PC-9 (cell line): ENCODE measurements around the gene ZACN.

Source experiments
- EZH2 ChIP-seq: fragments of 200-600 bp; sonication (generic); IDR thresholded peaks from 2 replicates; pipeline ENCODE4 v1.8.0; 2017; ENCODE audit warnings: antibody characterized with exemption, low read depth
- TF ChIP-seq, protein P1 (sequence below): fragments of 200-600 bp; sonication (generic); conservative IDR thresholded peaks from 2 replicates; pipeline ENCODE4 v1.6.1; 2017; ENCODE audit warnings: mixed run types, antibody characterized with exemption, mild to moderate bottlenecking, moderate library complexity

DNA sequence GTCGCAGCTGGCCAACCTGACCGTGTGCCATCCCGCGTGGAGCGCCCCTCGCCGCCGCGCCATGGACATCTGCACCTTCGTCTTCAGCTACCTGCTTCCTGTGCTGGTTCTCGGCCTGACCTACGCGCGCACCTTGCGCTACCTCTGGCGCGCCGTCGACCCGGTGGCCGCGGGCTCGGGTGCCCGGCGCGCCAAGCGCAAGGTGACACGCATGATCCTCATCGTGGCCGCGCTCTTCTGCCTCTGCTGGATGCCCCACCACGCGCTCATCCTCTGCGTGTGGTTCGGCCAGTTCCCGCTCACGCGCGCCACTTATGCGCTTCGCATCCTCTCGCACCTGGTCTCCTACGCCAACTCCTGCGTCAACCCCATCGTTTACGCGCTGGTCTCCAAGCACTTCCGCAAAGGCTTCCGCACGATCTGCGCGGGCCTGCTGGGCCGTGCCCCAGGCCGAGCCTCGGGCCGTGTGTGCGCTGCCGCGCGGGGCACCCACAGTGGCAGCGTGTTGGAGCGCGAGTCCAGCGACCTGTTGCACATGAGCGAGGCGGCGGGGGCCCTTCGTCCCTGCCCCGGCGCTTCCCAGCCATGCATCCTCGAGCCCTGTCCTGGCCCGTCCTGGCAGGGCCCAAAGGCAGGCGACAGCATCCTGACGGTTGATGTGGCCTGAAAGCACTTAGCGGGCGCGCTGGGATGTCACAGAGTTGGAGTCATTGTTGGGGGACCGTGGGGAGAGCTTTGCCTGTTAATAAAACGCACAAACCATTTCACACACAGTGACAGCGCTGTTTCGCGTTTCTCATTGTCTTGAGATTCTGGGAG is 2.0 kb upstream of the ZACN start:
- TF ChIP-seq, protein P1, sequence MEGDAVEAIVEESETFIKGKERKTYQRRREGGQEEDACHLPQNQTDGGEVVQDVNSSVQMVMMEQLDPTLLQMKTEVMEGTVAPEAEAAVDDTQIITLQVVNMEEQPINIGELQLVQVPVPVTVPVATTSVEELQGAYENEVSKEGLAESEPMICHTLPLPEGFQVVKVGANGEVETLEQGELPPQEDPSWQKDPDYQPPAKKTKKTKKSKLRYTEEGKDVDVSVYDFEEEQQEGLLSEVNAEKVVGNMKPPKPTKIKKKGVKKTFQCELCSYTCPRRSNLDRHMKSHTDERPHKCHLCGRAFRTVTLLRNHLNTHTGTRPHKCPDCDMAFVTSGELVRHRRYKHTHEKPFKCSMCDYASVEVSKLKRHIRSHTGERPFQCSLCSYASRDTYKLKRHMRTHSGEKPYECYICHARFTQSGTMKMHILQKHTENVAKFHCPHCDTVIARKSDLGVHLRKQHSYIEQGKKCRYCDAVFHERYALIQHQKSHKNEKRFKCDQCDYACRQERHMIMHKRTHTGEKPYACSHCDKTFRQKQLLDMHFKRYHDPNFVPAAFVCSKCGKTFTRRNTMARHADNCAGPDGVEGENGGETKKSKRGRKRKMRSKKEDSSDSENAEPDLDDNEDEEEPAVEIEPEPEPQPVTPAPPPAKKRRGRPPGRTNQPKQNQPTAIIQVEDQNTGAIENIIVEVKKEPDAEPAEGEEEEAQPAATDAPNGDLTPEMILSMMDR, result no peak
- no peak for TF ChIP-seq EZH2
